PC-9 (cell line): ENCODE data around the gene GNG3. TPM values are rescaled to one million over a fixed set of nuclear protein-coding genes. Genes with fewer than 3 reads are reported as not detected.

Experiments
- BruUV-seq: library from RNA; stranded (reverse); fragments of 400-500 nt; replicated peaks from 2 replicates; lab custom pipeline; 2021; lab: Mats Ljungman, UMichigan
- CTCF ChIA-PET: fragments of 300-600 bp; sonication (Branson Sonifier 250); formaldehyde crosslinking; loops from one replicate; lab custom pipeline; 2022; ENCODE audit warnings: antibody characterized with exemption; lab: Charles Lee
- POLR2A ChIA-PET: fragments of 300-600 bp; sonication (Branson Sonifier 250); formaldehyde crosslinking; loops from one replicate; lab custom pipeline; 2022; ENCODE audit warnings: antibody characterized with exemption; ENCODE audit not compliant: unreplicated experiment; lab: Charles Lee
- DNase-seq, 2 experiments: peaks; one replicate each; pipeline versions ENCODE4 v3.0.0 to v3.0.0-alpha.2; 2015 to 2022; ENCODE audit warnings: mixed read lengths in 1 of 2
- H2AFZ ChIP-seq: fragments of 200-600 bp; sonication (generic); 2 replicates; pipeline ENCODE4 v1.8.1; 2017; ENCODE audit warnings: antibody characterized with exemption
- H3F3A ChIP-seq: fragments of 200-600 bp; sonication (generic); 2 replicates; pipeline ENCODE4 v1.8.1; 2017; ENCODE audit warnings: antibody characterized with exemption, mild to moderate bottlenecking, low read depth; ENCODE audit not compliant: insufficient read depth
- H3K27ac ChIP-seq: fragments of 200-600 bp; sonication (generic); 2 replicates; pipeline ENCODE4 v1.6.1; 2016; ENCODE audit warnings: mixed run types
- H3K27me3 ChIP-seq: fragments of 200-600 bp; sonication (generic); 2 replicates; pipeline ENCODE4 v1.6.1; 2016; ENCODE audit warnings: low read depth, mixed run types; ENCODE audit not compliant: insufficient read depth
- H3K36me3 ChIP-seq: fragments of 200-600 bp; sonication (generic); 2 replicates; pipeline ENCODE4 v1.6.1; 2016; ENCODE audit warnings: low read depth, mixed run types
- H3K4me1 ChIP-seq: fragments of 200-600 bp; sonication (generic); replicated peaks from 2 replicates; pipeline ENCODE4 v1.6.1; 2016; ENCODE audit warnings: mixed run types; ENCODE audit not compliant: insufficient read depth
- H3K4me2 ChIP-seq: fragments of 200-600 bp; sonication (generic); 2 replicates; pipeline ENCODE4 v1.6.1; 2017; ENCODE audit warnings: mixed run types
- H3K4me3 ChIP-seq: fragments of 200-600 bp; sonication (generic); 2 replicates; pipeline ENCODE4 v1.6.1; 2016; ENCODE audit warnings: mixed run types
- H3K79me2 ChIP-seq: fragments of 200-600 bp; sonication (generic); 2 replicates; pipeline ENCODE4 v1.6.1; 2017; ENCODE audit warnings: low read depth, mixed run types
- H3K9me2 ChIP-seq: fragments of 200-600 bp; sonication (generic); 2 replicates; pipeline ENCODE4 v1.8.1; 2017; ENCODE audit warnings: mild to moderate bottlenecking; ENCODE audit not compliant: insufficient read depth
- H3K9me3 ChIP-seq: fragments of 200-600 bp; sonication (generic); 2 replicates; pipeline ENCODE4 v1.8.1; 2016; ENCODE audit warnings: low read depth; ENCODE audit not compliant: insufficient read depth
- H4K20me1 ChIP-seq: fragments of 200-600 bp; sonication (generic); 2 replicates; pipeline ENCODE4 v1.8.1; 2017; ENCODE audit not compliant: insufficient read depth
- EZH2 ChIP-seq: fragments of 200-600 bp; sonication (generic); IDR thresholded peaks from 2 replicates; pipeline ENCODE4 v1.8.0; 2017; ENCODE audit warnings: antibody characterized with exemption, low read depth
- intact Hi-C: fragments of 100-400 bp; cut with micrococcal nuclease; formaldehyde crosslinking; loops from one replicate; pipeline ENCODE4 v1.10.0; 2022; ENCODE audit not compliant: unreplicated experiment
- total RNA-seq: library from RNA; stranded (reverse); gene quantifications from 2 replicates; pipeline ENCODE4 v1.2.3, GENCODE V29; 2021
- TF ChIP-seq, protein P1 (sequence below): fragments of 200-600 bp; sonication (generic); conservative IDR thresholded peaks from 2 replicates; pipeline ENCODE4 v1.6.1; 2017; ENCODE audit warnings: mixed run types, antibody characterized with exemption, mild to moderate bottlenecking, moderate library complexity

GNG3 gene
- total RNA-seq, 1 experiment from 2014 or later: 0.57 TPM

DNA sequence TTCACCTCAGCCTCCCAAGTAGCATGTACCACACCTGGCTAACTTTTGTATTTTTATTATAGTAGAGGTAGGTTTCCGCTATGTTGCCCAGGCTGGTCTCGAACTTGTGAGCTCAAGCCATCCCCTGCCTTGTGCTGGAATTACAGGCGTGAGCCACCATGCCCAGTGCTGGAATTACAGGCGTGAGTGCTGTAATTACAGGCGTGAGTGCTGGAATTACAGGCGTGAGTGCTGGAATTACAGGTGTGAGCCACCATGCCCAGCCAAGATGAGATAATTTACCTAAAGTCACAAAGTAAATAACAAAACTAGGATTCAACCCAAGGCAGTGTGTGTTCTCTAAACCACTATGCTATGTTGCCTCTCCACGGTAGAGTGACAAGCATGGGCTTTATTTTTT lies 25.0 kb upstream of the GNG3 start:
- CTCF ChIA-PET: no interaction called here
- H3K4me2 ChIP-seq: no peak overlapping the region
- H3K4me3 ChIP-seq: no peak overlapping the region
- peaks cover 29% of the 10 kb centered on the region for H3F3A ChIP-seq
- no peak for DNase-seq
- H3K9me3 ChIP-seq: no peaks in the 10 kb centered on the region
- H3K4me1 ChIP-seq: peaks cover 21% of the 10 kb centered on the region
- no TSS peak for BruUV-seq
- POLR2A ChIA-PET: no interaction called here
- intact Hi-C loops: no loop called here
- no peak overlapping the region for H2AFZ ChIP-seq
- H3K27ac ChIP-seq: no peak overlapping the region
- TF ChIP-seq, protein P1, sequence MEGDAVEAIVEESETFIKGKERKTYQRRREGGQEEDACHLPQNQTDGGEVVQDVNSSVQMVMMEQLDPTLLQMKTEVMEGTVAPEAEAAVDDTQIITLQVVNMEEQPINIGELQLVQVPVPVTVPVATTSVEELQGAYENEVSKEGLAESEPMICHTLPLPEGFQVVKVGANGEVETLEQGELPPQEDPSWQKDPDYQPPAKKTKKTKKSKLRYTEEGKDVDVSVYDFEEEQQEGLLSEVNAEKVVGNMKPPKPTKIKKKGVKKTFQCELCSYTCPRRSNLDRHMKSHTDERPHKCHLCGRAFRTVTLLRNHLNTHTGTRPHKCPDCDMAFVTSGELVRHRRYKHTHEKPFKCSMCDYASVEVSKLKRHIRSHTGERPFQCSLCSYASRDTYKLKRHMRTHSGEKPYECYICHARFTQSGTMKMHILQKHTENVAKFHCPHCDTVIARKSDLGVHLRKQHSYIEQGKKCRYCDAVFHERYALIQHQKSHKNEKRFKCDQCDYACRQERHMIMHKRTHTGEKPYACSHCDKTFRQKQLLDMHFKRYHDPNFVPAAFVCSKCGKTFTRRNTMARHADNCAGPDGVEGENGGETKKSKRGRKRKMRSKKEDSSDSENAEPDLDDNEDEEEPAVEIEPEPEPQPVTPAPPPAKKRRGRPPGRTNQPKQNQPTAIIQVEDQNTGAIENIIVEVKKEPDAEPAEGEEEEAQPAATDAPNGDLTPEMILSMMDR: no peak
- TF ChIP-seq EZH2: no peak
- peaks cover 14% of the 10 kb centered on the region for H3K79me2 ChIP-seq
- 0 out of 2 replicates have a peak, but pooled peaks cover 5% of the 10 kb centered on the region for H3K36me3 ChIP-seq
- H4K20me1 ChIP-seq: no peaks in the 10 kb centered on the region
- no peaks in the 10 kb centered on the region for H3K9me2 ChIP-seq
- no peaks in the 10 kb centered on the region for H3K27me3 ChIP-seq

DNA sequence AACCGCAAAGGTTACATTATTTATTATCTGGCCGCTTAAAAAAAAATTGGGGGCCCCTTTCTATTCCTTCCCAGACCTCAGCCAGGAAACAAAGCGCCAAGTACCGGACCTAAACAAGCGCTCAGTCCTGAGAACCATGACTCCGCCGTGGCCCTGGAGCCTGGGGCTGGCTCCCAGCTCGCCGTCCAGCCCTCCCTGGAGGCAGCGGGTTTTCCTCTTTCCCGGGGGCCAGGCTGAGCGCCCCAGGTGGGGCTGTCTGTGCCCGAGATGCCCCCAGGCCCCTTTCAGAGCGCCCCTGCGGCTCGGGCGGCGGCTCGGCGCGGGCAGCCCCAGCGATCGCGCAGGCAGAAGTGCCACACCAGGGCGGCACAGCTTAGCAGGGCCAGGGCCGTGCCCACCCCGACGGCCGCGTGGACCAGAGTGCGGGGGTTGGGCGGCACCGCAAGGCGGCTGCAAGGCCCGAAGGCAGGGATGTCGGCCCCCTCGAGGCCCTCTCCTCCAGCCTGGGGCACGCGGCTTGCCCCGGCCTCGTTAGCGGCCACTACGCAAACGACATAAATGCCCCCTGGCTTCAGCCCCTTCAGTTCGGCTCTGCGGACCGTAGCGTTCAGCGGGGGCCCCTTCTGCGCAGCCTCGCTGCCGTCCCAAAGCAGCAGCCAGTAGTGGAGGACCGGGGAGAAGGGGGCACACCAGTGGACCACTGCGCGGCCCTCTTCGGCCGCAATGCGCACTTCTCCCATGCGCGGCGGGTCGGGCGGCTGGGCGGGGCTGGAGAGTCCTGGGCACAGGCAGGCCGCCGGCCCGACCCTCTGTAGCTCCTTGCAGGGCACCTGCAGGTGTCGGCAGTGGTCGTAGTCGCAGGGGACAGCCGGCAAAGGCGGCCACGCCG lies 19.7 kb upstream of the GNG3 start:
- no peaks in the 10 kb centered on the region for H3K9me2 ChIP-seq
- TF ChIP-seq, protein P1: no peak
- no peak for TF ChIP-seq EZH2
- H2AFZ ChIP-seq: no peak overlapping the region
- H3K79me2 ChIP-seq: no peaks in the 10 kb centered on the region
- CTCF ChIA-PET: no interaction called here
- peaks cover 19% of the 10 kb centered on the region for H3F3A ChIP-seq
- no peaks in the 10 kb centered on the region for H3K27me3 ChIP-seq
- intact Hi-C loops: no loop called here
- H3K4me1 ChIP-seq: no peaks in the 10 kb centered on the region
- H3K27ac ChIP-seq: no peak overlapping the region
- no peaks in the 10 kb centered on the region for H4K20me1 ChIP-seq
- no TSS peak for BruUV-seq
- no peak overlapping the region for H3K4me3 ChIP-seq
- POLR2A ChIA-PET: no interaction called here
- H3K9me3 ChIP-seq: no peaks in the 10 kb centered on the region
- no peak for DNase-seq
- no peak overlapping the region for H3K4me2 ChIP-seq
- 0 out of 2 replicates have a peak, but pooled peaks cover 6% of the 10 kb centered on the region for H3K36me3 ChIP-seq

DNA sequence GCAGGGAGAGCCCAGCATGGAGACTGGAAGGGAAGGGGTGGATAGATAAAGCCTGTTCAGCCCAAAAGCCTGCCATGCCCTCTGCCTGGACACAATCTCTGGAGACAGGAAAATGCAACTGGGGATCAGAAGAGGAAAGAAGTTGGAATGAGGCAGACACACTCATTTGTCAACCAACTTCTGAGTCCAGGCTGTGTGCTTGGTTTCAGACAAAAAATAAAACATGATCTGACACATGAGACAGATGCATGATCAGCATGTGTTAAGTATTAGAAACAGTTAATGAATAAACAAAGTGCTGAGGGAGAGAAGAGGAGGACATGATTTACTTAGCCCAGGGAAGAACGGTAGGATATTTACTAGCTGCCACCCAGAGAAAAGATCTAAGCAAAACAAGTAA lies 19.0 kb upstream of the GNG3 start:
- Histone ChIP-seq H3K4me2 (no peak overlapping the region), H4K20me1 (no peaks in the 10 kb centered on the region), H3K79me2 (no peaks in the 10 kb centered on the region), H3F3A (peaks cover 19% of the 10 kb centered on the region), H3K27me3 (no peaks in the 10 kb centered on the region), H3K9me3 (no peaks in the 10 kb centered on the region), H3K4me1 (no peaks in the 10 kb centered on the region), H3K4me3 (no peak overlapping the region), H3K27ac (no peak overlapping the region), H3K36me3 (0 out of 2 replicates have a peak, but pooled peaks cover 12% of the 10 kb centered on the region), H2AFZ (no peak overlapping the region), H3K9me2 (no peaks in the 10 kb centered on the region)
- DNase-seq: no peak
- POLR2A ChIA-PET: no interaction called here
- CTCF ChIA-PET: no interaction called here
- intact Hi-C loops: no loop called here
- TF ChIP-seq EZH2: no peak
- TF ChIP-seq, protein P1: no peak
- BruUV-seq: no TSS peak
